ENCODE results near the gene RTN4.
"Not testable (repeated sequence)": the region's sequence is repeated elsewhere in the genome, so short reads cannot be mapped to it uniquely, and the experiment has no call there.

DNA sequence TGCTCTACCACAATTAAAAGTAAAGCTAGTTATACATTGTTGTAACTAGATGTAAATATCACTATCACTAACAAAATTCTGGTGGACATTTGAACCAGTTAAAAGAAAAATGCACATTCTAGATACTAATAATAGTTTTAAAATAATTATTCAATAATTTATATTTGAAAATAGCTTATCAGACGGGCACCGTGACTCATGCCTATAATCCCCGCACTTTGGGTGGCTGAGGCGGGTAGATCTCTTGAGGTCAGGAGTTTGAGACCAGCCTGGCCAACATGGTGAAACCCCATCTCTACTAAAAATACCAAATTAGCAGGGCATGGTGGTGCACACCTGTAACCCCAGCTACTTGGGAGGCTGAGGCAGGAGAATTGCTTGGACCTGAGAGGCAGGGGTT, 3.0 kb upstream of the RTN4 start:
- TF ChIP-seq, protein P1, sequence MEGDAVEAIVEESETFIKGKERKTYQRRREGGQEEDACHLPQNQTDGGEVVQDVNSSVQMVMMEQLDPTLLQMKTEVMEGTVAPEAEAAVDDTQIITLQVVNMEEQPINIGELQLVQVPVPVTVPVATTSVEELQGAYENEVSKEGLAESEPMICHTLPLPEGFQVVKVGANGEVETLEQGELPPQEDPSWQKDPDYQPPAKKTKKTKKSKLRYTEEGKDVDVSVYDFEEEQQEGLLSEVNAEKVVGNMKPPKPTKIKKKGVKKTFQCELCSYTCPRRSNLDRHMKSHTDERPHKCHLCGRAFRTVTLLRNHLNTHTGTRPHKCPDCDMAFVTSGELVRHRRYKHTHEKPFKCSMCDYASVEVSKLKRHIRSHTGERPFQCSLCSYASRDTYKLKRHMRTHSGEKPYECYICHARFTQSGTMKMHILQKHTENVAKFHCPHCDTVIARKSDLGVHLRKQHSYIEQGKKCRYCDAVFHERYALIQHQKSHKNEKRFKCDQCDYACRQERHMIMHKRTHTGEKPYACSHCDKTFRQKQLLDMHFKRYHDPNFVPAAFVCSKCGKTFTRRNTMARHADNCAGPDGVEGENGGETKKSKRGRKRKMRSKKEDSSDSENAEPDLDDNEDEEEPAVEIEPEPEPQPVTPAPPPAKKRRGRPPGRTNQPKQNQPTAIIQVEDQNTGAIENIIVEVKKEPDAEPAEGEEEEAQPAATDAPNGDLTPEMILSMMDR (IDR thresholded peaks at IDR 0.05): not testable (repeated sequence)
- TF ChIP-seq POLR2A (IDR thresholded peaks at IDR 0.05): not testable (repeated sequence)
